Stimulated activated CD8-positive, alpha-beta memory T cell treated with anti-CD3 and anti-CD28 coated beads, Interleukin-4, amount 100 ng/mL, for 24 hours (primary cell): Measurements from ENCODE around the gene SERPING1.

Source experiments
- DNase-seq: peaks from one replicate; pipeline ENCODE4 v3.0.0-alpha.2; 2020; ENCODE audit warnings: low read depth

SERPING1 gene

GRCh38 chr11:57597916-57598830 lies 688 bp downstream of the SERPING1 start:
- no peak for DNase-seq

GRCh38 chr11:57598831-57599155 lies 1.3 kb downstream of the SERPING1 start:
- DNase-seq: no peak

- DNase-seq: no peak
Measured at GRCh38 chr11:57599381-57599780, 1.9 kb downstream of the SERPING1 start.

GRCh38 chr11:57601297-57601696 lies 3.8 kb downstream of the SERPING1 start:
- DNase-seq: no peak

GRCh38 chr11:57604296-57605027 lies 7.0 kb downstream of the SERPING1 start:
- no peak for DNase-seq

- no peak for DNase-seq
Measured at GRCh38 chr11:57605028-57605420, 7.5 kb downstream of the SERPING1 start.

GRCh38 chr11:57610170-57610569 lies 12.7 kb downstream of the SERPING1 start:
- DNase-seq: no peak

GRCh38 chr11:57614234-57614772 lies 16.8 kb downstream of the SERPING1 start:
- DNase-seq: no peak

GRCh38 chr11:57615308-57615707 lies 17.8 kb downstream of the SERPING1 start:
- no peak for DNase-seq

- no peak for DNase-seq
Measured at GRCh38 chr11:57616595-57616994, 19.1 kb downstream of the SERPING1 start.

GRCh38 chr11:57618438-57618837 lies 21.0 kb downstream of the SERPING1 start:
- DNase-seq: no peak

- DNase-seq: no peak
Measured at GRCh38 chr11:57619331-57619730, 21.8 kb downstream of the SERPING1 start.

- no peak for DNase-seq
Measured at GRCh38 chr11:57620467-57620866, 23.0 kb downstream of the SERPING1 start.

GRCh38 chr11:57622263-57622662 lies 24.8 kb downstream of the SERPING1 start:
- no peak for DNase-seq

- no peak for DNase-seq
Measured at GRCh38 chr11:57624864-57625263, 27.4 kb downstream of the SERPING1 start.

GRCh38 chr11:57626895-57627294 lies 29.4 kb downstream of the SERPING1 start:
- no peak for DNase-seq

GRCh38 chr11:57630171-57630570 lies 32.7 kb downstream of the SERPING1 start:
- DNase-seq: no peak

GRCh38 chr11:57632116-57632515 lies 34.6 kb downstream of the SERPING1 start:
- DNase-seq: no peak

GRCh38 chr11:57633394-57634070 lies 36.0 kb downstream of the SERPING1 start:
- no peak for DNase-seq

- DNase-seq: no peak
Measured at GRCh38 chr11:57634311-57634710, 36.8 kb downstream of the SERPING1 start.

- no peak for DNase-seq
Measured at GRCh38 chr11:57635246-57635645, 37.8 kb downstream of the SERPING1 start.

- DNase-seq: no peak
Measured at GRCh38 chr11:57637626-57638004, 40.1 kb downstream of the SERPING1 start.
